GM19468 (cell line): ENCODE results near the gene TRAP1.
"Not testable (repeated sequence)": the region's sequence is repeated elsewhere in the genome, so short reads cannot be mapped to it uniquely, and the experiment has no call there.

Experiments used
- ATAC-seq: cut with Tn5 transposase; IDR thresholded peaks from one replicate; pipeline ENCODE4 v1.9.1; 2021; ENCODE audit warnings: mild to moderate bottlenecking, moderate library complexity, moderate number of reproducible peaks; ENCODE audit not compliant: unreplicated experiment; ENCODE audit errors: extremely low read depth

The TRAP1 gene

DNA sequence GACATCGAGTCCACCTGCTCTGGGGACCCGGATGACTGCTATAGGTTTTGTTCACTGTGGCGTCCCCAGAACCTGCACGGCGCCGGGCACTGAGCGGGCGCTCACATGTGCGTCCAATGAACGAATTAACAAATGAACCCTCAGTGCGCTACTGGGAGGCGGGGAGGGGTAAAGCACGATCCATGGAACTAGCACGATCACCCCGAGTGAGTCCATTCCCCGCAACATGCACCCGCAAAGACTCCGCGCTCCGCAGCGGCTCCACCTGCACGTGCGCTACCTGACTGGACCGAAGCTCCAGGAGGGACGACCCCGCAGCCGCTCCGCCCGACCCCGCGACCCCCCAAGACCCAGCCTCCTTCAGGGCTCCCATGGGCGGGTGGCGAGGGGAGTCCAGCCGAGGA lies 491 bp downstream of the TRAP1 start:
- no peak for ATAC-seq

GRCh38 chr16:3715430-3715829 lies 1.9 kb downstream of the TRAP1 start:
- no peak for ATAC-seq

DNA sequence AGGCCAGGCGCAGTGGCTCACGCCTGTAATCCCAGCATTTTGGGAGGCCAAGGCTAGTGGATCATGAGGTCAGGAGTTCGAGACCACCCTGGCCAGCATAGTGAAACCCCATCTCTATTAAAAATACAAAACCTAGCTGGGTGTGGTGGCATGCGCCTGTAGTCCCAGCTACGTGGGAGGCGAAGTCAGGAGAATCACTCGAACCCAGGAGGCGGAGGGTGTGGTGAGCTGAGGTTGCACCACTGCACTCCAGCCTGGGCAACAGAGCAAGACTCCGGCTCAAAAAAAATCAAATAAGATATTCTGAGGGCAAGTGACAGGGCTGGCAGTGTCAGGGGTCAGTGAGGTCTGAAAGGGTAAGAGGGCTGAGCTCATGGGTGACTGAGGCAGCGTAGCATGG lies 2.9 kb downstream of the TRAP1 start:
- not testable (repeated sequence) for ATAC-seq

GRCh38 chr16:3713587-3714242 lies 3.6 kb downstream of the TRAP1 start:
- ATAC-seq, result no peak

DNA sequence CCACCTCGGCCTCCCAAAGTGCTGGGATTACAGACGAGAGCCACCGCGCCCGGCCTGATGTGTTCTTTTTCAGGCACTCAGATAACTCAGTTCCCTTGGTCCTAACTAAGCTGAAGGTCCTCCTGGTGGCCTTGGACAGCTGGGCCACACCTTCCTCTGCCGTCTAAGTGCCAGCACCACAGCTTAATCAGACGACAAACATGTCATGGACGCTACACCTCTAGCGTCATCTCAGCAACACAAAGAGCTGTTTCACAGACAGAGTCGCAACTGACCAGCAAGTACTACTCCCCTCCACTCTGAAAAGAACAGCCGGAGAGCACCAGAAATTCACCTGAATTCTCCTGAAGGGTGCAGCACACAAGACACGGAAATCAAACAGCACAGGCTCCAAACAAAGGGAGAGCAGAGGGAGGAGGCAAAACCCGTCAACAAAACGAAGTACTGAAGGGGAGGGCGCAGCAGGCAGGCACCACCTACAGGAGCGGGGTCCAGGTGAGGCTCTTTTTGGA lies 4.4 kb downstream of the TRAP1 start:
- ATAC-seq, result no peak

DNA sequence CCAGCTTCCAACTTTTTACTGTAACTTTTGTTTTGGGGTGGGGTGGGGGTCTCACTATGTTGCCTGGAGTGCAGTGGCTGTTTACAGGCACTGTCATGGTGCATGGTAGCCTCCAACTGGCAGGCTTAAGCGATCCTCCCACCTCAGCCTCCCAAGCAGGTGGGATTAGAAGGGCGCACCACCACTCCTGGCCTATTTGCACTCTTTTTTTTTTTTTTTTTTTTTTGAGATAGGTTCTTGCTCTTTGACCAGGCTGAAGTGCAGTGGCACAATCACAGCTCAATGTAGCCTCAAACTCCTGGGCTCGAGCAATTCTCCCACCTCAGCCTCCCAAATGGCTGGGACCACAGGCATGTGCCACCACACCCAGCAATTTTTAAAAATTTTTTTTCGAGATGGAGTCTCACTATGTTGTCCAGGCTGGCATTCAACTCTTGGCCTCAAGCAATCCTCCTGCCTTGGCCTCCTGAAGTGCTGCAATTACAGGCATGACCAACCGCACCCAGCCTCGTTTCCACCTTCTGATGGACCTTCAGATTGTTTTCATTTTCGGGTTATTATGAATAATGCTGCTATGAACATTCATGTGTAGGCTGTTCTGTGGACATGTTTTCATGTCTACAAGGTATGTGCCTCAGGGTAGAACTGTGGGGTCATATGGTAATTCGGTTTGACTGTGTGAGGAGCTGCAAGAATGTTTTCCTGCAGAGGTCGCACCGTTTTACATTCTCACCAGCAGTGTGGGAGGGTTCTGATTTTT lies 10.9 kb downstream of the TRAP1 start:
- no peak for ATAC-seq

DNA sequence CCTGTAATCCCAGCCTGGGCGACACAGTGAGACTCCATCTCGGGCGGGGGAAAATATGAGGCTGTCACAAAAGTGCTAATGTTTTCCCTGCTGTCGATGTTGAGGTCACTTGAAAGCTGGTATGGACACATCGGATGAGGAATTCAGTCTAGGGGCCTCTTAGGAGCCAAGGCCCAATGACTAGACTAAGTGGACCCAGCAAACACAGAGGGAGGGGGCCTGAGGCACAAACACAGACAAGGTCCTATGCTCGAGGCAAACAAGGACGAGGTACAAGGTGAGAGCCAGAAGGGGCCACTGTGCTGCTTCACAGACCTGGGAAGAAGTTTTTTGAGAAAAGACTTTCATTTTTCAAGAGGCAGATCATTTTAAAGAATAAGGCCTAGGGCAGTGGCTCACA lies 15.2 kb downstream of the TRAP1 start:
- ATAC-seq, result no peak

- no peak for ATAC-seq
Measured at GRCh38 chr16:3701531-3701930, 15.8 kb downstream of the TRAP1 start.

DNA sequence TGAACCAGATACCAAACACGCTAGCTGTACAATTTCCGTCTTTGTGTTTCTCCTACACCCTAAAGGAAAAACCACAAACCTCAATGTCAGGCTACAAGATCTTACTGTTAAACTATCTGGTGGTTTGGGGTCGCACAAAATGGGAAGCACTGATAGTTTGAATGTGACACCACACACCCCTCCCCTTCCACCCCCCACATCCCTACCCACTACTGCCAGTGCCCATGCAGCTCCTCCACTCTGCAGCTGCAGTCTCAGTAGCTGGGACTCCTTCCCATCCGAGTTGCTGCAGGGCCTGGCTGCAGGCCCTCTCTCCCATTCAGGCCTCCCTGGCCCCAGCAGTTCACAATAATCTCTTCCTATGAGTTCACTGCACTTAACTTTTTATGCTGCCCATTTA lies 18.4 kb downstream of the TRAP1 start:
- ATAC-seq, result no peak

- ATAC-seq, result no peak
Measured at GRCh38 chr16:3696425-3697218, 20.7 kb downstream of the TRAP1 start.

DNA sequence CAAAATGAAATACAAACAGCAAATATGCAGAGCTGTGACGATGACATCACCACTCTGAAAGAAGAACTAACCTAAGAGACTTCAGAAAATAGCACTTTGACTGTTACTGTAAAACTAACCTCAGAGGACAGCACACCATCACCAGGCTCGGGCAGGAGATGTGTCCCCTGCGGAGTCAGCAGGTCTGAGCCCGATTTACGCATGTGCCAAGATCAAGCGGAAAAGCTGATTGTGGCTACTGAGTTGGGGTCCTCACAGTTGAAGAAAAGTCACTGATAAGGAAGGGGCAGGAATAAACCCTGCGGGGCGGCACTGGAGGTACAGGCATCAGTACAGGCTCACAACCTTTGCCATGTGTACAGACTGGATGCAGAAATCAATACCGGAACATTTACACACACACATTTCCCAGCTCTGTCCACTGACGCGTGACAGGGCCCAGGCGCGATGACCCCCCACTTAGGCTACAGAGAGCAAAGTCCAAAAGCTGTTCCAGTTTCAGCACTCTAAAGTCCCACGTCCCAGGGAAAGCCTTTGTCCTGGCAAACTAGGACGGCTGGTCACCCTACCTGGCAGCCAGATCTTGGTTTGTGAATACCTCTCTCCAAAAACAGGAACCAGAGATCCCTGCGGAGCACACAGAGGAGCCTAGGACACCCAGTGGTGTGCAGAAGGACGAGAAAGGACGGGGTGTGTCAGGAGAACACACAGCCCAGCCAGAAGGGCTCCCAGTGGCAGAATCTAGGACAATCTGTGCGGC lies 21.5 kb downstream of the TRAP1 start:
- no peak for ATAC-seq

DNA sequence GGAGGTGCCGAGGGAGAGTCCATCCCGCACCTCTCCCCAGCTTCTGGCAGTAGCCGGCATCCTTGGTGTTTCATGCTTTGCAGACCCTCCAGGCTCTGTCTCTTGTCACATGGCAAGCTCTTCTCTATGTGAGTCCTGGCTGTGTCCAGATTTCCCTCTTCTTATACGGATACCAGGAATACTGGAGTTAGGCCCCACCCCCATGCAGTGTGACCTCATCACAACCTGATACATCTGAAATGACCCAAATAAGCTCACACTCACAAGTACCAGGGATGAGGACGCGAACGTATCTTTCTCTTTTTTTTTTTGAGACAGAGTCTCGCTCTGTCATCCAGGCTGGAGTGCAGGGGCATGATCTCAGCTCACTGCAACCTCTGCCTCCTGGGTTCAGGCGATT lies 23.3 kb downstream of the TRAP1 start:
- no peak for ATAC-seq

DNA sequence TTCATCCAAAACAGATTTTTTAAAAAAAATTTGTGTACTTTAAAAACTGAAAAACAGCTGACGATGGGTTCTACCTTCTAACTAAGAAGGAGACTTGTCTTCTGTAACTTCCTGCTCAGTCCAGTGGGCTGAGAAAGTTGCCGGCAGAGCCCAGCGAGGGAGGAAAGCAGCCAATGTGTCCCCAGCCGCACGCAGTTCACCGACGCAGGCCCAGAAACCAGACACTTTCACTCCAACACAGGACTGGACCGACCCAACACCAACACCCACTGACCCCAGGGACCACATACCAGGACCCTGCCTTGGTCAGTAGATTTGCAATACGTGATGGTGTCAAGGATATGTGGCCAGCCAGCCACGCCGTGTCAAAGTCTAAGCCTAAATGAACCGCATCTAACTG lies 25.6 kb downstream of the TRAP1 start:
- no peak for ATAC-seq

DNA sequence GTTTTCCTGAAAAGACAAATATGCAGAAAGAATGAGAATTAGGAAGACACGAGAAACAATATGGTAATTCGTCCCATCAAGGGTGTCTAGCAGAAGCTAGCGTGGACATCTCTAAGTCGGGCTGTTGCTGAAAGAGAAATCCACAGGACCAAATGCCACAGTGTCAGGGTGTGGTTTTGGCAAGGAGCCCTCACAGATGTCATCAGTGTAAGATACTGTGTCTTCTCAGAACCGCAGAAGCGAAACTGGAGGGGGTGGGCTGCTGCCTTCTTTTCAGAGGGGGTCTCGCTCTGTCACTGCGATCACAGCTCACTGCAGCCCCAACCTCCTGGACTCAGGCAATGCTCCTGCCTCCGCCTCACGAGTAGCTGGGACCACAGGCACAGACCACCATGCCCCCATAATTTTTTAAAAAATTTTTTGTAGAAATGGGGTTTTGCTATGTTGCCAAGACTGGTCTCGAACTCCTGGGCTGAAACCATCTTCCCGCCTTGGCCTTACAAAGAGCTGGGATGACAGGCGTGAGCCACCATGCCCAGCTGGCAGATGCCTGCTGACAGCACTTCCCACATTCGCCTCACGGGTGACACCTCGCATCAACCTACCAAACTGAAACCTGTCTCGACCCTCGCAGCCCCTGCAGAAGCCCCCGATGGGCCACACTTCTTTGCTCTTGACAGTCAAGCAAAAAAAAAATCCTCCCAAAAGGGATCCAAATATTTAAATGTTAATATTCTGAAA lies 26.2 kb downstream of the TRAP1 start:
- no peak for ATAC-seq

DNA sequence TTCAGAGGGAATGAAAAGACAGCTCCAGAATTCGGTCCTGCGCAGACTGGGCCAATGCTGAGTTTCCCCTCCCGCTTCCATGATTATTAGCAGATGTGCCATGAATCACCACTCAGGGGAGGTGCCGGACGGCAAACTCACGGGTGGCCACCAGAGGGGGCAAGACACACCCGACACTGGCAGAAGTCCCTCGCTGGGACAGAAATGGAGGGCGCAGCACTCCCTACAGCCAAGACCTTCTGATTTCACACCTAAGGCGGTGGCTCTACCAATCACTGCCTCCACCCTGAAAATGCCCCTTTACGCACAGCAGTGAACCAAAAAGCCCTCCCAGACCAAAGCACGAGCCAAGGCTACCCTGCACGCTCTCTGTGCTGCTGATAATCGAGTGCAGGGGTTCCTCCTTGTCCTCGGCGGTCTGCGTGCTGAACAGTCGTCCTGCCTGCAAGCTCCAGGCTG lies 26.8 kb downstream of the TRAP1 start:
- ATAC-seq, result no peak

- no peak for ATAC-seq
Measured at GRCh38 chr16:3689731-3690130, 27.6 kb downstream of the TRAP1 start.

DNA sequence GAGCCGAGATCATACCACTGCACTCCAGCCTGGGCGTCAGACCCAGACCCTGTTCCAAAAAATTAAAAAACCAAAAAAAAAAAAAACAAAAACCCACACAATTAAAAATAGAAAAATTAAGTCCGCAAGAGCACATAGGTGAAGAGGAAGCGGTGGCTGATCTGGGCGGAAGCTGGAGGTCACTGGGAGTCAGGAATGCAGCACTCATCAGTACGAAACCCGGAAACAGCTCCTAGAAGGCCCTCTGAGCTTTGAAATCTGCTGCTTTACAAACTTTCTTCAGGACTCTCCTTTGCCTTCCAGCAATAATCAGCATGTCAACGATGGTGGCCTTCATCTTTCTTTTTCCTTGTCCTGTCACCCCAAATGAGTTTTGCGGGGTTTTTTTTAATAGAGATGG lies 29.5 kb downstream of the TRAP1 start:
- ATAC-seq, result no peak

GRCh38 chr16:3687021-3687420 lies 30.3 kb downstream of the TRAP1 start:
- ATAC-seq, result no peak

- no peak for ATAC-seq
Measured at GRCh38 chr16:3681206-3681605, 36.1 kb downstream of the TRAP1 start.

- ATAC-seq, result no peak
Measured at GRCh38 chr16:3677994-3678393, 39.3 kb downstream of the TRAP1 start.
